Astrocyte (in vitro differentiated cells and primary cell): ENCODE results near the gene EN2. TPM values are rescaled to one million over a fixed set of nuclear protein-coding genes. Genes with fewer than 3 reads are reported as not detected.

Experiments used
- DNase-seq: peaks from one replicate; pipeline ENCODE4 v3.0.0-alpha.2; 2010; ENCODE audit warnings: low read depth
- FAIRE-seq: peaks from 2 replicates; lab custom pipeline; 2011; peaks lifted over from hg19 to GRCh38; lab: Jason Lieb, UNC
- H2AFZ ChIP-seq: 2 replicates; pipeline ENCODE4 v1.6.0; 2012; ENCODE audit warnings: low read depth, low read length, inconsistent platforms
- H3K27ac ChIP-seq: 2 replicates; pipeline ENCODE4 v1.5.1; 2011; ENCODE audit warnings: low read depth, low read length, inconsistent platforms
- H3K27me3 ChIP-seq: 2 replicates; pipeline ENCODE4 v1.6.0; 2011; ENCODE audit warnings: low read length, inconsistent platforms; ENCODE audit not compliant: insufficient read depth
- H3K36me3 ChIP-seq: 2 replicates; pipeline ENCODE4 v1.5.1; 2011; ENCODE audit warnings: low read length, inconsistent platforms; ENCODE audit not compliant: insufficient read depth
- H3K4me1 ChIP-seq: 2 replicates; pipeline ENCODE4 v1.5.1; 2011; ENCODE audit warnings: low read length, inconsistent platforms; ENCODE audit not compliant: insufficient read depth
- H3K4me2 ChIP-seq: 2 replicates; pipeline ENCODE4 v1.6.0; 2012; ENCODE audit warnings: low read length, inconsistent platforms
- H3K4me3 ChIP-seq: 2 replicates; pipeline ENCODE4 v1.5.1; 2011; ENCODE audit warnings: low read depth, mild to moderate bottlenecking, low read length, inconsistent platforms; ENCODE audit not compliant: insufficient read depth
- H3K79me2 ChIP-seq: 2 replicates; pipeline ENCODE4 v1.6.0; 2012; ENCODE audit warnings: mild to moderate bottlenecking, low read length, inconsistent platforms; ENCODE audit not compliant: insufficient read depth
- H3K9ac ChIP-seq: 2 replicates; pipeline ENCODE4 v1.6.0; 2012; ENCODE audit warnings: mild to moderate bottlenecking, low read length, inconsistent platforms
- H3K9me3 ChIP-seq: 2 replicates; pipeline ENCODE4 v1.5.1; 2012; ENCODE audit warnings: low read depth, mild to moderate bottlenecking, low read length, inconsistent platforms; ENCODE audit not compliant: insufficient read depth
- H4K20me1 ChIP-seq: 2 replicates; pipeline ENCODE4 v1.6.0; 2012; ENCODE audit warnings: low read length, inconsistent platforms; ENCODE audit not compliant: insufficient read depth
- H3K27ac Mint-ChIP-seq: one replicate; pipeline ENCODE4 v1.8.0; 2021; ENCODE audit warnings: mild to moderate bottlenecking, mixed read lengths; ENCODE audit not compliant: unreplicated experiment
- H3K27me3 Mint-ChIP-seq: one replicate; pipeline ENCODE4 v1.8.0; 2021; ENCODE audit warnings: low read depth, mixed read lengths; ENCODE audit not compliant: unreplicated experiment
- H3K36me3 Mint-ChIP-seq: one replicate; pipeline ENCODE4 v1.8.0; 2021; ENCODE audit warnings: low read depth, mixed read lengths; ENCODE audit not compliant: unreplicated experiment
- H3K4me1 Mint-ChIP-seq: one replicate; pipeline ENCODE4 v1.8.0; 2021; ENCODE audit warnings: low read depth, mixed read lengths; ENCODE audit not compliant: unreplicated experiment
- H3K4me3 Mint-ChIP-seq: one replicate; pipeline ENCODE4 v1.8.0; 2021; ENCODE audit warnings: mild to moderate bottlenecking, moderate library complexity, mixed read lengths; ENCODE audit not compliant: unreplicated experiment
- H3K9me3 Mint-ChIP-seq: one replicate; pipeline ENCODE4 v1.8.0; 2021; ENCODE audit warnings: mild to moderate bottlenecking, mixed read lengths; ENCODE audit not compliant: unreplicated experiment
- CTCF ChIP-seq: IDR thresholded peaks from 2 replicates; pipeline ENCODE4 v1.5.1; 2011; ENCODE audit warnings: low read depth, mild to moderate bottlenecking, inconsistent platforms, low read length, moderate library complexity; ENCODE audit not compliant: insufficient read depth
- EZH2 ChIP-seq: IDR thresholded peaks from 2 replicates; pipeline ENCODE4 v1.6.1; 2012; ENCODE audit warnings: mild to moderate bottlenecking, low read length, inconsistent platforms; ENCODE audit not compliant: insufficient read depth
- total RNA-seq: library from RNA; stranded (reverse); gene quantifications from 2 replicates; pipeline ENCODE4 v1.2.1, GENCODE V29; 2021

Gene EN2
- total RNA-seq, 1 donor from 2014 or later = not detected

GRCh38 chr7:155425887-155426286 is 32.0 kb upstream of the EN2 start:
- Mint-ChIP-seq H3K4me3 (no peak overlapping the region), H3K4me1 (no peaks in the 10 kb centered on the region), H3K27me3 (peaks cover 92% of the 10 kb centered on the region), H3K9me3 (peaks cover 12% of the 10 kb centered on the region), H3K36me3 (no peaks in the 10 kb centered on the region), H3K27ac (no peak overlapping the region)
- Histone ChIP-seq H4K20me1 (no peaks in the 10 kb centered on the region), H3K9ac (no peak overlapping the region), H3K27ac (no peak overlapping the region), H3K9me3 (no peaks in the 10 kb centered on the region), H3K27me3 (peaks cover 5% of the 10 kb centered on the region), H3K79me2 (no peaks in the 10 kb centered on the region), H2AFZ (no peak overlapping the region), H3K4me3 (no peak overlapping the region), H3K36me3 (no peaks in the 10 kb centered on the region), H3K4me2 (no peak overlapping the region), H3K4me1 (no peaks in the 10 kb centered on the region)
- FAIRE-seq (no peak), DNase-seq (no peak)
- TF ChIP-seq CTCF (no peak), EZH2 (no peak)

- Histone ChIP-seq H3K4me3 (no peak overlapping the region), H3K4me2 (no peak overlapping the region), H2AFZ (no peak overlapping the region), H3K27me3 (peaks cover 5% of the 10 kb centered on the region), H3K27ac (no peak overlapping the region), H3K9me3 (no peaks in the 10 kb centered on the region), H4K20me1 (no peaks in the 10 kb centered on the region), H3K79me2 (no peaks in the 10 kb centered on the region), H3K4me1 (no peaks in the 10 kb centered on the region), H3K9ac (no peak overlapping the region), H3K36me3 (no peaks in the 10 kb centered on the region)
- H3K36me3 Mint-ChIP-seq = no peaks in the 10 kb centered on the region
- H3K4me1 Mint-ChIP-seq = no peaks in the 10 kb centered on the region
- peaks cover 16% of the 10 kb centered on the region for H3K9me3 Mint-ChIP-seq
- no peak overlapping the region for H3K27ac Mint-ChIP-seq
- TF ChIP-seq EZH2 (no peak), CTCF (no peak)
- no peak overlapping the region for H3K4me3 Mint-ChIP-seq
- DNase-seq (no peak), FAIRE-seq (no peak)
- H3K27me3 Mint-ChIP-seq = peaks cover 92% of the 10 kb centered on the region
These were observed 31.2 kb upstream of the EN2 start for GRCh38 chr7:155426543-155427410.

GRCh38 chr7:155427411-155428038 is 30.4 kb upstream of the EN2 start:
- Histone ChIP-seq H3K9me3 (no peaks in the 10 kb centered on the region), H4K20me1 (no peaks in the 10 kb centered on the region), H3K4me1 (no peaks in the 10 kb centered on the region), H3K4me3 (no peak overlapping the region), H3K36me3 (no peaks in the 10 kb centered on the region), H3K4me2 (no peak overlapping the region), H2AFZ (no peak overlapping the region), H3K27ac (no peak overlapping the region), H3K9ac (no peak overlapping the region), H3K27me3 (peaks cover 7% of the 10 kb centered on the region), H3K79me2 (no peaks in the 10 kb centered on the region)
- Mint-ChIP-seq H3K27ac (no peak overlapping the region), H3K36me3 (no peaks in the 10 kb centered on the region), H3K4me1 (no peaks in the 10 kb centered on the region), H3K9me3 (peaks cover 18% of the 10 kb centered on the region), H3K27me3 (peaks cover 93% of the 10 kb centered on the region), H3K4me3 (no peak overlapping the region)
- TF ChIP-seq EZH2 = no peak
- TF ChIP-seq CTCF = no peak
- no peak for FAIRE-seq
- no peak for DNase-seq
